Common myeloid progenitor, CD34-positive (primary cell): ENCODE data around the gene HDGF.
A peak's percentile ranks its signal among the peaks of the same experiment; 100 is the strongest.

Experiments used
- CTCF ChIA-PET: fragments of 350-600 bp; sonication (Branson Sonifier 250); formaldehyde crosslinking; loops from one replicate; lab custom pipeline; 2021; ENCODE audit warnings: antibody characterized with exemption; lab: Charles Lee
- POLR2A ChIA-PET: fragments of 350-600 bp; sonication (Branson Sonifier 250); formaldehyde crosslinking; loops from one replicate; lab custom pipeline; 2021; ENCODE audit warnings: antibody characterized with exemption; lab: Charles Lee
- DNase-seq, 3 donors: peaks; one replicate each; pipeline versions ENCODE4 v3.0.0 to v3.0.0-alpha.2; 2013
- H3K27ac ChIP-seq, 2 experiments: 1 replicate in 1 of 2; 2 replicates in 1 of 2; pipeline ENCODE4 v1.7.0; 2013; ENCODE audit warnings: inconsistent platforms in 2 of 2, low read length in 2 of 2, mild to moderate bottlenecking in 2 of 2, low read depth in 1 of 2, moderate library complexity in 1 of 2; ENCODE audit not compliant: severe bottlenecking in 2 of 2, insufficient read depth in 1 of 2, poor library complexity in 1 of 2
- H3K27me3 ChIP-seq, 5 experiments: replicated peaks in 2 of 5; 1 replicate in 3 of 5; 2 replicates in 2 of 5; pipeline versions ENCODE4 v1.6.1 to v1.7.0; 2013; ENCODE audit warnings: low read length in 4 of 5, mild to moderate bottlenecking in 2 of 5, moderate library complexity in 2 of 5, inconsistent platforms in 1 of 5; ENCODE audit not compliant: insufficient read depth in 5 of 5, control insufficient read depth in 4 of 5
- H3K36me3 ChIP-seq, 4 experiments: 1 replicate in 2 of 4; 2 replicates in 2 of 4; pipeline versions ENCODE4 v1.6.1 to v1.7.0; 2013; ENCODE audit warnings: low read length in 3 of 4, control low read depth in 1 of 4, mild to moderate bottlenecking in 1 of 4; ENCODE audit not compliant: control insufficient read depth in 4 of 4, insufficient read depth in 4 of 4
- H3K4me1 ChIP-seq, 4 experiments: 1 replicate in 3 of 4; 2 replicates in 1 of 4; pipeline versions ENCODE4 v1.6.1 to v1.7.1; 2013; ENCODE audit warnings: low read length in 3 of 4, mild to moderate bottlenecking in 3 of 4, control low read depth in 1 of 4, inconsistent platforms in 1 of 4, moderate library complexity in 1 of 4; ENCODE audit not compliant: control insufficient read depth in 4 of 4, insufficient read depth in 4 of 4; ENCODE audit errors: control extremely low read depth in 1 of 4
- H3K4me3 ChIP-seq, 7 experiments: 1 replicate in 4 of 7; 2 replicates in 3 of 7; pipeline versions ENCODE4 v1.5.1 to v1.7.0; 2013; ENCODE audit warnings: mild to moderate bottlenecking in 7 of 7, low read length in 6 of 7, moderate library complexity in 6 of 7, inconsistent platforms in 2 of 7, low read depth in 2 of 7, control low read depth in 1 of 7; ENCODE audit not compliant: insufficient read depth in 4 of 7, control insufficient read depth in 1 of 7; ENCODE audit errors: extremely low read depth in 1 of 7
- H3K9me3 ChIP-seq, 5 experiments: 1 replicate in 4 of 5; 2 replicates in 1 of 5; pipeline versions ENCODE4 v1.6.1 to v1.7.1; 2013; ENCODE audit warnings: low read length in 4 of 5, mild to moderate bottlenecking in 2 of 5, inconsistent platforms in 1 of 5, low read depth in 1 of 5, moderate library complexity in 1 of 5; ENCODE audit not compliant: control insufficient read depth in 4 of 5, insufficient read depth in 2 of 5; ENCODE audit errors: control extremely low read depth in 1 of 5
- WGBS: methylation state at CpG from one replicate; pipeline ENCODE4 v1.1.5; 2013; ENCODE audit not compliant: insufficient coverage; 5-methylcytosine and 5-hydroxymethylcytosine counted together

Gene HDGF

GRCh38 chr1:156706657-156707416, 44.6 kb downstream of the HDGF start:
- no peak overlapping the region for H3K27ac ChIP-seq
- WGBS = 6% methylated on average over 19 of the region's 29 CpGs
- peak in 2 of 3 donors; percentile 33 for DNase-seq
- peak overlapping the region in 6 of 7 experiments; percentile 19 to 70 (median 52) for H3K4me3 ChIP-seq
- ChIA-PET CTCF (interaction anchor here (0.6 to 14.1 kb wide), 14 partner anchors 9 to 82 kb away, joined by 3 to 236 read pairs (median 6); partner anchors contain the start of gene NES), POLR2A (interaction anchor here (0.8 to 1.6 kb wide), 2 partner anchors 17 to 20 kb away, joined by 3 to 8 read pairs; no protein-coding TSS in a partner anchor)
- H3K36me3 ChIP-seq = no peaks in the 10 kb centered on the region
- peaks cover 0 to 27% (median 21%) of the 10 kb centered on the region in 4 experiments for H3K4me1 ChIP-seq
- H3K27me3 ChIP-seq = peaks cover 7 to 68% (median 27%) of the 10 kb centered on the region in 5 experiments
- H3K9me3 ChIP-seq = no peaks in the 10 kb centered on the region

- peaks cover 7 to 75% (median 30%) of the 10 kb centered on the region in 5 experiments for H3K27me3 ChIP-seq
Measured at GRCh38 chr1:156705918-156706656, 45.4 kb downstream of the HDGF start.

GRCh38 chr1:156705321-156705917, 46.1 kb downstream of the HDGF start, which contains the start of gene CRABP2:
CRABP2 (minus strand) TSS chr1:156705583; CDS start chr1:156705446, 137 bp downstream.
- ChIA-PET POLR2A (interaction anchor here (0.8 kb wide), 1 partner anchor 45 kb away, joined by 4 read pairs; no protein-coding TSS in a partner anchor), CTCF (interaction anchor here (1.0 to 14.1 kb wide), 14 partner anchors 8 to 132 kb away, joined by 3 to 236 read pairs (median 6); partner anchors contain the start of gene NES)
- Histone ChIP-seq H3K27ac (no peak within 1 kb of the TSS), H3K9me3 (no peaks in the 10 kb centered on the region), H3K4me3 (peak within 1 kb of the TSS in 6 of 7 experiments; percentile 19 to 70 (median 52)), H3K36me3 (no peaks in the 10 kb centered on the region), H3K27me3 (peaks cover 7 to 82% (median 33%) of the 10 kb centered on the region in 5 experiments), H3K4me1 (peaks cover 0 to 27% (median 21%) of the 10 kb centered on the region in 4 experiments)
- DNase-seq = peak; percentile 52 to 81 (median 75)
- WGBS = 2% methylated on average over 28 of the region's 42 CpGs

More at GRCh38 chr1:156705918-156706656, 45.4 kb downstream of the HDGF start:
- POLR2A ChIA-PET = interaction anchor here (0.8 to 1.6 kb wide), 2 partner anchors 17 to 45 kb away, joined by 4 to 8 read pairs; no protein-coding TSS in a partner anchor
- Histone ChIP-seq H3K36me3 (no peaks in the 10 kb centered on the region), H3K27ac (no peak overlapping the region), H3K4me1 (peaks cover 0 to 27% (median 21%) of the 10 kb centered on the region in 4 experiments), H3K4me3 (peak overlapping the region in 6 of 7 experiments; percentile 19 to 70 (median 52)), H3K9me3 (no peaks in the 10 kb centered on the region)
- under 1% methylated on average over 43 of the region's 45 CpGs for WGBS
- DNase-seq = peak; percentile 50 to 75 (median 73)
- CTCF ChIA-PET = interaction anchor here (1.0 to 14.1 kb wide), 16 partner anchors 9 to 132 kb away, joined by 3 to 236 read pairs (median 6); partner anchors contain the start of gene NES

DNA sequence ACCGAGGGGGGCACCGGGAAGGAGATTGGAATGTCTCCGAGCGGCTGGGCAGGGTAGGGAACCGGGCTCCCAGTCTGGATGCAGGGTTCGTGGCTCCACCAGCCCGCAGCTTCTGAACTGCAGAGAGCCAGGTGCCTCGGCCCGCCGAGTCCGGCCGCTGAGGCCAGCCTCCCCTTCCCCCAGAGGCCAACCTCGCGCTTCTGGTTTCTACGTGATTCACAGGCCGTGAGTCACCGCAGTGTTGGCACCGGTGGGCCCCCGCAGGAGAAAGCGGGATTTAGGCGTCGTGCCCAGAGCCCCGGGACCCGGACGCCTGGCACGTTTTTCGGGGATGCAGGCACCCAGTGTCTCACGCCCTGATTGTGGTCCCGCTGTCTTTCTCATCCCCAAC, 46.5 kb downstream of the HDGF start:
- DNase-seq = peak in 2 of 3 donors; percentile 49 to 55
- 1% methylated on average over 24 of the region's 29 CpGs for WGBS
- peaks cover 7 to 84% (median 33%) of the 10 kb centered on the region in 5 experiments for H3K27me3 ChIP-seq
- ChIA-PET POLR2A (interaction anchor here (0.7 kb wide), 1 partner anchor 15 kb away, joined by 3 read pairs; no protein-coding TSS in a partner anchor), CTCF (interaction anchor here (1.5 to 14.1 kb wide), 5 partner anchors 18 to 80 kb away, joined by 6 to 236 read pairs (median 14); partner anchors contain the start of gene NES)
- H3K27ac ChIP-seq = no peak overlapping the region
- H3K9me3 ChIP-seq = no peaks in the 10 kb centered on the region
- peaks cover 0 to 27% (median 21%) of the 10 kb centered on the region in 4 experiments for H3K4me1 ChIP-seq
- no peaks in the 10 kb centered on the region for H3K36me3 ChIP-seq
- H3K4me3 ChIP-seq = peak overlapping the region in 2 of 7 experiments; percentile 4 to 44

DNA sequence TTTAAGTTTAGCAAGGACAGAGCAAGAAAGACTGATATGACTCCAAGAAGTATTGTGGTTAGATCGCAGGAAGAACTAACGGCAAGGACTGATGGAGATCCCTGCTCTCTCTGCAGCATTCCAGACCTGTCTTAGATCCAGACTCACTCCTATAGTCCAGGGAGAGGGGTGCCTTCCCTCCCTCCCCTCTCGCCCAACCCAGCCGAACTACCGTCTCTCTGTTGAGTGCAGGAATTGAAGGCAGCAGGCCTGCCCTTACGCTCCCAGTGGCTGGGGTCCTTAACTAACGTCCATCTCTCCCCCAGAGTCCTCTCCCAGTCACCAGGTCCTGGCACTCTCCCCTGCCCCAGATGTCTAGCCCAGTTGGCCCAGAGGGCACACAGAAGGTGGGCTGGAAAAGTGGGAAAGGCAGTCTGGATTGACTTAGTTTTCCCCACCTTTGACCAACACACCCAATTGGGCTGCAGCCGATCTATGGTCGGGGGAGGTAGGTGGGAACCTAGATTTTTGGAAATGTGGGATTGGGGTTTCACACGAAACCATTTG, 47.2 kb downstream of the HDGF start:
- H3K4me3 ChIP-seq = no peak overlapping the region
- CTCF ChIA-PET = interaction anchor here (1.0 to 14.1 kb wide), 6 partner anchors 17 to 156 kb away, joined by 3 to 236 read pairs (median 8); partner anchors contain the start of genes NES and NTRK1
- no peaks in the 10 kb centered on the region for H3K9me3 ChIP-seq
- WGBS = 46% methylated on average over 5 of the region's 10 CpGs
- no peak overlapping the region for H3K27ac ChIP-seq
- no peaks in the 10 kb centered on the region for H3K36me3 ChIP-seq
- POLR2A ChIA-PET = interaction anchor here (0.7 kb wide), 1 partner anchor 14 kb away, joined by 3 read pairs; no protein-coding TSS in a partner anchor
- peaks cover 0 to 27% (median 21%) of the 10 kb centered on the region in 4 experiments for H3K4me1 ChIP-seq
- H3K27me3 ChIP-seq = peaks cover 7 to 84% (median 31%) of the 10 kb centered on the region in 5 experiments
- no peak for DNase-seq

DNA sequence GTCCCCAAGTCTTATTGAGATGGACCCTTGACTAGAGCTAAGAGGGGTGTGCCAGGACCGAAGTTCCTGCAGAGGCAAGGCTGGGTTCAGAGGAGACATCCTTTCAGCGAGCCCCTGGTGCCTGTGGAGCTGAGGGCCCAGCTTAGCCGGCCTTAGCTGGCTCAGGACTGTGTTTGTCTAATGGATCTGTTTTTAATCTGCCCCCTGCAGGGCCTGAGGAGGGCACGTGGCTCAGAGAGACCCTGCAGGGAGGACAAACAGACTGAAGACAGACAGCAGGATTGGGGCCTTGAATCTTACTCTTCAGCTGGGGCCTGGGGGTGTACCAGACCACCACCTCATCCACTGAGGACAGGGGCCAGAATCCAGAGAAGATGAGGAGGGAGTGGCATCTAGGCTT, 47.7 kb downstream of the HDGF start:
- CTCF ChIA-PET = interaction anchor here (1.0 to 14.1 kb wide), 6 partner anchors 13 to 157 kb away, joined by 3 to 236 read pairs (median 4); partner anchors contain the start of gene NTRK1
- Histone ChIP-seq H3K36me3 (no peaks in the 10 kb centered on the region), H3K4me1 (peaks cover 0 to 27% (median 21%) of the 10 kb centered on the region in 4 experiments), H3K27ac (no peak overlapping the region), H3K4me3 (no peak overlapping the region), H3K9me3 (no peaks in the 10 kb centered on the region), H3K27me3 (peaks cover 7 to 85% (median 33%) of the 10 kb centered on the region in 5 experiments)
- WGBS = 20% methylated on average over 4 of the region's 4 CpGs
- DNase-seq = no peak
- POLR2A ChIA-PET = no interaction called here
